Stimulated activated naive CD8-positive, alpha-beta T cell treated with anti-CD3 and anti-CD28 coated beads, Interleukin-15, Interleukin-2, amounts not matched to agents 100 ng/mL and 50 ng/mL, for 24 hours (primary cell): ENCODE measurements around the gene DCXR.

Experiments used
- H3K27ac Mint-ChIP-seq: one replicate; pipeline ENCODE4 v1.8.0; 2021; ENCODE audit warnings: mild to moderate bottlenecking, mixed read lengths
- H3K27me3 Mint-ChIP-seq: one replicate; pipeline ENCODE4 v1.8.0; 2021; ENCODE audit warnings: mixed read lengths
- H3K36me3 Mint-ChIP-seq: one replicate; pipeline ENCODE4 v1.8.0; 2021; ENCODE audit warnings: low read depth, mixed read lengths
- H3K4me1 Mint-ChIP-seq: one replicate; pipeline ENCODE4 v1.8.0; 2021; ENCODE audit warnings: low read depth, mixed read lengths
- H3K4me3 Mint-ChIP-seq: one replicate; pipeline ENCODE4 v1.8.0; 2021; ENCODE audit warnings: mild to moderate bottlenecking, mixed read lengths
- H3K9me3 Mint-ChIP-seq: one replicate; pipeline ENCODE4 v1.8.0; 2021; ENCODE audit warnings: mixed read lengths

DCXR gene

DNA sequence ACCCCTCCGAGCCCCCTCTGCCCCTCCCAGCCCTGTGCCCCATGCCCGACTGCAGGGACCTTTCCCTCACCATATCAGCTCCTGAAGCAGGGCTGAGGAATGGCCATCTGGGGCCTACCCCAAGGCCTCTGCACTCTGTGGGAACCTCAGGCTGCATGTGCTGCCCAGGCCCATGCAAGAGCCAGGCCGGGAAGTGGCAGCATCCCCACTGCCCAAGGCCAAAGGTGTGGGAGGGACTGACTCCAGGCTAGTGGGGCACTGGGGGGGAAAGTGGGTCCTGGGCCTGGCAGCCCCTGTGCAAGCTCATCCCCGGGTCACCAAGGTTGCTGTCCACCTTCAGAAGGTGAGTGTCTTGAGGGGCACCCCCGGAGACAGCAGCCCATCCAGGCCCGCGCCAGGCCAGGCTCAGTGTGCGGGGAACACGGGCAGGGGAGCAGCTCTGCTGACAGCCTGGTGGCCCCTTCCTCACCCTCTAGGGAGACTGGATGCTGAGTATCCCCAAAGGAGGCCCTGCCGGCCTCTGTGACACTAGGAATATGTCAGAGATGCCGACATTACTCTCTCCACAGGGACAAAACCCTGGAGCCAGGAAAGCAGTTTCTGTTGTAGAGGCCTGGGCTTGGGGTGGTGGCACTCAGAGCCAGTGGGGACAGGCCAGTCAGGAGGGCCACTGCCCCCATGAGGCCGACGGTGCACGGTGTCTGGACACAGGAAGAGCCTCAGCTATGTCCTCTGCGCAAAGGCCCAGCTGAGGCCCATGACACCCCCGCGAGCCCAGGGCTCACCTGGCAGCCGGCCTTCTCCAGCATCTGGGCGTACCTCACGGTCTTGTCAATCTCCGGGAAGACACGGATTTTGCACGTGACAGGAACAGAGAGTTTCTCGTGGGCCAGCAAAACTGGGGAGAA lies 24.8 kb upstream of the DCXR start:
- Mint-ChIP-seq H3K9me3 (no peaks in the 10 kb centered on the region), H3K36me3 (peaks cover 3% of the 10 kb centered on the region), H3K27ac (no peak overlapping the region), H3K27me3 (no peaks in the 10 kb centered on the region), H3K4me1 (peaks cover 16% of the 10 kb centered on the region), H3K4me3 (no peak overlapping the region)

DNA sequence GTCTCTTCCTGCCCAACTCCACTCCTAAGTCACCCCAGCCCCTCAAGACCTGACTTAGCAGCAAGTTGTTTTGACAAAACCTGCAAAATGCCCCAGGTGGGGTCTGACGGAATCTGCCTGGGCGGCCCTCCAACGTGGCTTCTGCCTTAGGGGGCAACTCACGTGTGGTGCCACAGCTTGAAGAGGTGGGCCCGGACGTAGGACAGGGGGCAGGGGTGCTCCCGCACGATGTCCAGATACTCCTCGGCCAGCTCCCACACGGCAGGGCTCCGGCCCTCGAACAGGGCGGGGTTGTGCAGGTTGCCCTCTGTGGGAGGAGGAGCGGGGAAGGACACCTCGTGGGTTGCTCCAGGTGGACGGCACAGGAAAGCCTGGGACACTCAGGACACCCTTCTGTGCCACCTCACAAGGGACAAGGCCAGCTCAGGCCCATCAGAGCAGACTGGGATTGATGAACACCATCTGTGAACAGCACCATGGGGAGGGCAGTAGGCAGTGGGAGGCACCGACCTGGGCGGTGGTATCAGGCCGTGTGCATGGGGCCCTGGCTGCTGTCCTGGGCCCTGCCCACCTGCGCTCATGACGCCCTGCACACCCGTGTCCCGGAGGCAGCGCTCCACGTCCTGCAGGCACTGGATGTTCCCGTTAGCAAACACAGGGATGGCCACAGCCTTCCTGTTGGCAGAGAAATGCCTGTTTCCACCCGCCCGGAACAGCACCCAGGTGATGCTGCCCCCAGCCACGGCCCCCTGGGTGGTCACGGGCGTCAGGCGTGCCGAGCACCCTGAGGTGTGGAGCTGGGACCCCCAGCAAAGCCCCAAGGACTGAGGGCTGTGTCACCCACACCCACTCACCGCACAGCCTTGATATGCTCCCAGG lies 23.8 kb upstream of the DCXR start:
- no peaks in the 10 kb centered on the region for H3K9me3 Mint-ChIP-seq
- no peaks in the 10 kb centered on the region for H3K27me3 Mint-ChIP-seq
- H3K36me3 Mint-ChIP-seq, result peaks cover 3% of the 10 kb centered on the region
- peaks cover 12% of the 10 kb centered on the region for H3K4me1 Mint-ChIP-seq
- no peak overlapping the region for H3K27ac Mint-ChIP-seq
- H3K4me3 Mint-ChIP-seq, result no peak overlapping the region

DNA sequence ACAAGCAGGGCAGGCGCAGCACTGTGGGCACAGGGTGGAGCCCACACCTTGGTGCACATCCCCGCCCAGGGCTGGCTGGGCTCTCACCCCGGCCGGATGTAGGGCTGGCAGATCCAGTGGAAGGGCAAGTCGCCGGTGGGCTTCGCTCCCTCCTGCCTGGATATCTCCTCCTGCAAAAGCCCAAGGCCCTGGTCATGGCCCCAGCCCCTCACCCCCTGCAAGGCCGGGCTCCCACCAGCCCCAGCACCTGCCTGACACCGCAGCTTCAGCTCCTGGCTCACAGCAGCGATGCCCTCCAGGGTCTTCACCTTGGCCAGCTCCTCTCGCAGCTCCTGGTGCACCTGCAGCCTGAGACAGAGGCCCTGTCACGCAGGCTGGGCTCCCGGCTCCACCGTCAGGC lies 23.1 kb upstream of the DCXR start:
- Mint-ChIP-seq H3K4me3 (no peak overlapping the region), H3K4me1 (peaks cover 9% of the 10 kb centered on the region), H3K27ac (no peak overlapping the region), H3K9me3 (no peaks in the 10 kb centered on the region), H3K36me3 (peaks cover 3% of the 10 kb centered on the region), H3K27me3 (no peaks in the 10 kb centered on the region)

DNA sequence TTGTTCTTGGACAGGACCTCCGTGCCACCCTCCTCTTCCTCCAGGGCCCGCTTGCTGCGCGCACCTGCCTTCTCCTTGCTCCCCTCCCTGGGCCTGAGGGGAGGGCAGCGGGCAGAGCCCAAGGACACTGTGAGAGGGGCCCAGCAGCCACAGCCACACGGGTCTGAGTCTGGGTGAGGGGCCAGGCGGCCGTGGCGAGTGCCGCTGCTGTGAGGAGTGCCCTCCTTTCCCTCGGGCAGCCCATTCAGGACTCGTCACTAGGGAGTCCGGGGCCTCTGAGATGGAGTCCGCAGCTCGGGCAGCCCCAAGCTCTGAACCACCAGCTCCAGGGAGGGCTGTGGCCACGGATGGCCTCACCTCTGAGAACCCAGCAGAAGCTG lies 22.5 kb upstream of the DCXR start:
- peaks cover 5% of the 10 kb centered on the region for H3K36me3 Mint-ChIP-seq
- H3K9me3 Mint-ChIP-seq, result no peaks in the 10 kb centered on the region
- no peaks in the 10 kb centered on the region for H3K27me3 Mint-ChIP-seq
- no peak overlapping the region for H3K4me3 Mint-ChIP-seq
- peaks cover 9% of the 10 kb centered on the region for H3K4me1 Mint-ChIP-seq
- no peak overlapping the region for H3K27ac Mint-ChIP-seq

DNA sequence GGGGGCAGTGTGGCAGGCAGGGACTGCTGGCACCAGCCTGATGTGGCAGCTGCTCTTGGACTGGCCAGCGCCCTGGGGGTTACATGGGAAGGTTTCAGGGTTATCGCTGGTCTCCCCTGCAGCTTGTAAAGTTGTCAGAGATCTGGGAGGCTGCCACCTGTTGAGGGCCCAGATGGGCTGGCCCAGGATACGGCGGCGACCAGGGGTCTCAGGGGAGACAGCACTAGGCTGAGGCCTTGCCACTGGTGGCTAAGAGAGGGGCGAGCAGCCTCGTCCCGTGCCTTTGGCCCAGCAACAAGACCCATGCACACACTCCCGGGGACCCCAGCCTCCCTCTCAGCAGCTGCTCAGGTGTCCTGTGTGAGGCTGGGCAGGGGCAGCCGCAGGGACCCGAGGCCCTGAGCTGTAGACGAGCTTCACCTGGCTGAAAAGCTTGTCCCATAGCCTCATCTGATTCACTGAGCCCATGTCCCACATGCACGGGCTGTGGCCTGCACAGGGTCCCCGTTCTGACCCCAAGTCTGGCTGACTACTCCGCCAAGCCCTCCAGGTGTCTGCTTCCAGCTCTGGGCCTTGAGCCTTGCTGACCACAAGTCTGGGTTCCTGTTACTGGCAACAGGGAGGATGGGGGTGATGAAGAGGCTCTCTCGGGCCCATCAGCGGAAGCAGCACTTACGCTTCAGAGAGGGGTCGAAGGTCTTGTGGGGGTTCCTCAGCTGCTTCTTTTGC lies 21.9 kb upstream of the DCXR start:
- H3K27ac Mint-ChIP-seq, result no peak overlapping the region
- peaks cover 7% of the 10 kb centered on the region for H3K36me3 Mint-ChIP-seq
- H3K4me3 Mint-ChIP-seq, result no peak overlapping the region
- no peaks in the 10 kb centered on the region for H3K27me3 Mint-ChIP-seq
- H3K9me3 Mint-ChIP-seq, result no peaks in the 10 kb centered on the region
- peaks cover 8% of the 10 kb centered on the region for H3K4me1 Mint-ChIP-seq

DNA sequence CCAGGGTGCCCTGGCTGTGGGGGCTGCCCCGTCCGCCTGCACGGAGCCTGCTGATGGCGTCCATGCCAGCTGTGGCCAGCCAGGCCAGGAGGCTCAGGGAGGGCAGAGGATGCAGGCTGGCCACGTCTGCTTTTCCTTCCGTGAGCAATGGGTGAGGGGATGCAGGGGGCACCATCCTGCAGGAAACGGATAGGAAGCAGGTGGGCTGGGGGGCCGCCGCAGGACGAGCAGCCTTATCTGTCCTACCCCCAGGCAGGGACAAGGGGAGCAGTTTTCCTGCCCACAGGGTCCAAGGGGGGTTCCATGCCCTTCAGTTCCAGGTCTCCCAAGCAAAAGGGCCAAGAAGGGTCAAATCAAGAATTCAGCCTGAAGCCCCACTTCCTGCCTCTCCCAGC lies 21.4 kb upstream of the DCXR start:
- Mint-ChIP-seq H3K4me1 (peaks cover 2% of the 10 kb centered on the region), H3K36me3 (peaks cover 7% of the 10 kb centered on the region), H3K27ac (no peak overlapping the region), H3K9me3 (no peaks in the 10 kb centered on the region), H3K27me3 (no peaks in the 10 kb centered on the region), H3K4me3 (no peak overlapping the region)

DNA sequence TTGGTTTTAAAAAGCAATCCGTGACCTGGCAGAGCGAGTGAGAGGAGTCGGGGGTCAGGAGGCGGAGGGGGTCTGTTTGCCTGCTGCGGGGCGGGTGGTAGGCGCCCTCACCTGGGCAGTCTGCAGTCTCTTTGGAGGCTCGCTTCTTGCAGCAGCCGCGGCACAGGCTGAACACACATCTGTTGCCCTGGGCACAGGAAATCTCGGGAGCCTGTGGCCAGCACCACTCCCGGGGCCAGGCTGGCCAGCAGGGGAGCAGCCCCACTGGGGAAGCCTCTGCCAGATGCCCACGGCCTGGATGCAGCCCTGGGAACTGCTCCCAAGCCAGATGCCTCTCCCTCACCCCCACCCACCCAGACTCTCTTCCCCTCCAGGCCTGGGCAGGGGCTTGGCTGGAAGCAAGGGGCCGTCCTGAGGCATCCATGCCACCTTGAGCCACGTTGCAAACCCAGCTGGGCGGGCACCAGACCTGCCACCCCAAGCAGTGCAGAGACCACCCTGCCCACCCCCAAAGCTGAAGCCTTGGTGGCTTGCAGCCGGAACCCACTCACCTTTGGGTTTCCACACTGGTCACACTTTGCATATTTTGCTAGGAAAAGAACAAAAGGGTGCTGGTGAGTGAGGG lies 20.8 kb upstream of the DCXR start:
- Mint-ChIP-seq H3K4me1 (peaks cover 3% of the 10 kb centered on the region), H3K36me3 (peaks cover 7% of the 10 kb centered on the region), H3K9me3 (no peaks in the 10 kb centered on the region), H3K4me3 (no peak overlapping the region), H3K27me3 (no peaks in the 10 kb centered on the region), H3K27ac (no peak overlapping the region)

DNA sequence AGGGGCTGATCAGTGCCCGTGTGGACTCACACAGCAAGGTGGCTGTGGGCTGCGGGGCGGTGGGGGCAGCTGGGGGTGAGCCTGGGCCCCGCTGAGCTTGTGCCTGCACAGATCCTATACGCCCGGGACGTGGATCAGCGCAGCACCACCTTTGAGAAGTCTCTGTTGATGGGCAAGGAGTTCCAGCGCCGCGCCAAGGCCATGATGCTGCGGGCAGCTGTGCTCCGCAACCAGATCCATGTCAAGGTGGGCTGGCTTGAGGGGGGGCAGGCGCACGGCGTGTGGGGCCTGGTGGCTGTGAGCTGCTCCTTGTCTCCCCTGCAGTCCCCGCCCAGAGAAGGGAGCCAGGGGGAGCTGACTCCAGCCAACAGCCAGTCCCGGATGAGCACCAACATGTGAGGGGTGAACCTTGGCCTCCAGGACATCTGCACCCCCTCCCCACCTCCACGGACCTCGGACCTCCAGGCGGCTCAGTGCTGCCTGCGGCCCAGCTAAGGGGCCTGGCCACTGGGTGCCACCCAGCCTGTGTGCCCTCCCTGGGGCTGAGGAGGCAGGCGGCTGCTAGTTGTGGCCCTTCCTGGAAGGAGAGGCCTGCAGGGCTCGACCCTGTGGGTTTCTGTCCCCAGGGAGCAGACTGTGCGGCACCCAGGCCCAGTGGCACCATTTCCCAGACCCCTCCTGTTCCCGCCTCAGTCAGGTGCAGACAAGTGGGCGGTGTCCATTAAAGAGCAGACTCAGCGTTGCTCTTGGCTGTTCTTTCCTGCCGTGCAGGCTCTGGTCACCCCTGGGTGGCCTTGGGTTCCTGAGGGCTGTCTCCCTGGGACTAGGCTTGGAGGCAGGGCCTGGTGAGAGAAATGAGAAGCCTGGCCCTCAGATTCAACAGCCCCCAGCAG lies 19.5 kb upstream of the DCXR start:
- H3K36me3 Mint-ChIP-seq, result peaks cover 7% of the 10 kb centered on the region
- H3K4me1 Mint-ChIP-seq, result peaks cover 11% of the 10 kb centered on the region
- H3K4me3 Mint-ChIP-seq, result no peak overlapping the region
- H3K27ac Mint-ChIP-seq, result no peak overlapping the region
- no peaks in the 10 kb centered on the region for H3K9me3 Mint-ChIP-seq
- no peaks in the 10 kb centered on the region for H3K27me3 Mint-ChIP-seq

DNA sequence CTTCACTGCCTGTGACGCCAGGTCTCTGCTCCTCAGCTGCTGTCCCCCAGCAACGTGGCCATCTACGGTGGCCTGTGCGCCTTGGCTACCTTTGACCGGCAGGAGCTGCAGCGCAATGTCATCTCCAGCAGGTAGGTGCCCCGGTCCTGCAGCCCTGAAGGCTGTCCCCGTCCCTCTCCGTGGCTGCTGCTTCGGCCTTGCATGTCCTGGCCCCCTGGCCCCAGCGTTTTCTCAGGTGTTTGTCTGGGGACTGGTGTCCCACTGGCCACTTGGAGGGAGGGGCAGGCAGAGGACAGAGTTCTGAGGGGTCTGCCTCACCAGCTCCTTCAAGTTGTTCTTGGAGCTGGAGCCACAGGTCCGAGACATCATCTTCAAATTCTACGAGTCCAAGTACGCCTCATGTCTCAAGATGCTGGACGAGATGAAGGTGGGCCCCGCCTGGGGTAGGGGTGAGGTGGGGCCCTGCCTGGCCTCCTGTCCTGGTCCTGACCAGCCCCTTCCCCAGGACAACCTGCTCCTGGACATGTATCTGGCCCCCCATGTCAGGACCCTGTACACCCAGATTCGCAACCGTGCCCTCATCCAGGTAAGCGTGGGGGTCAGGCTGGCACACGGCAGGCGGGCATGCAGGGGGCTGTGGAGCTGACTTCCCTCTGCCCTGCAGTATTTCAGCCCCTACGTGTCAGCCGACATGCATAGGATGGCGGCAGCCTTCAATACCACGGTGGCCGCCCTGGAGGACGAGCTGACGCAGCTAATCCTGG lies 18.6 kb upstream of the DCXR start:
- Mint-ChIP-seq H3K4me3 (no peak overlapping the region), H3K9me3 (no peaks in the 10 kb centered on the region), H3K4me1 (peaks cover 11% of the 10 kb centered on the region), H3K27me3 (no peaks in the 10 kb centered on the region), H3K27ac (no peak overlapping the region), H3K36me3 (peaks cover 7% of the 10 kb centered on the region)

DNA sequence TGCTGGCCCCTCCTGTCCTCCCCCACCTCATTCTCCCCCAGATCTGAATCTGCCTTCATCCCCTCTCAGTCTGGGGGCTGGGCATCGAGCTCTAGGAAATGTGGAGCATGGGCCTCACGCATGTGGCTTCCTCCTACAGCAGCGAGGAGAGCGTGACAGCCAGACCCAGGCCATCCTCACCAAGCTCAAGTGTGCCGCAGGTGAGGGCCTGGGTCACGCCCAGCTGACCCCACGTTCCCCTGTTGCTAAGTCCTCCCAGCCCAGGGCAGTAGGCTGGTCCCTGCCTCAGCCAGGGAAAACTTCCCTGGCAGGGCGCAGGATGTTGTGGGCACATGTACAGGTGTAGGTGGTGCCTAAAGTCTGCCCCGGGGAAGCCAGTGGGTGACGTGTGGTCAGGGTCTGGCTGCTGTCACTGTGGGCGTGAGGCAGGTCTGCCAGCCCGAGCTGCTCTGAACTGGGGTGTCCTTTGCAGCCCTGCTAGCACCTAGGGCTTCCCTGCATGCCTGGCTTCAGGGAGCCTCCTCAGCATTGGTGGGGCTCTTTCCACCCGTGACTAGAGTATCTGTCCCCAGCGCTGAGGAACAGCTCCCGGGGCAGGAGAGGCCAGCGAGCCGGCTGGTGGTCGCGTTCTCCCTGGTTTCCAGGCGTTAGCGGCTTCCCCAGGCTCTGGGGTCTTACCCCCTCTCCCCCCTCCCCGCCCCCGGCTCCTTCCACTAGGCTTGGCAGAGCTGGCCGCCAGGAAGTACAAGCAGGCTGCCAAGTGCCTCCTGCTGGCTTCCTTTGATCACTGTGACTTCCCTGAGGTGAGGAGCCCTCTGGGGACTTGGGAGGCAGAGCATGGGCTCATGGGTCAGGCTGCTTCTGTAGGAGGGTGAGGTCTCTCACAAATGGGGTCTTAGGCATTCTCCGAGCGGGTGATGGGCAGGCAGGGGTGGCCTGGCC lies 17.8 kb upstream of the DCXR start:
- peaks cover 7% of the 10 kb centered on the region for H3K36me3 Mint-ChIP-seq
- peaks cover 17% of the 10 kb centered on the region for H3K4me1 Mint-ChIP-seq
- H3K27me3 Mint-ChIP-seq, result no peaks in the 10 kb centered on the region
- no peak overlapping the region for H3K4me3 Mint-ChIP-seq
- peak overlapping the region; percentile 31 for H3K27ac Mint-ChIP-seq
- no peaks in the 10 kb centered on the region for H3K9me3 Mint-ChIP-seq

DNA sequence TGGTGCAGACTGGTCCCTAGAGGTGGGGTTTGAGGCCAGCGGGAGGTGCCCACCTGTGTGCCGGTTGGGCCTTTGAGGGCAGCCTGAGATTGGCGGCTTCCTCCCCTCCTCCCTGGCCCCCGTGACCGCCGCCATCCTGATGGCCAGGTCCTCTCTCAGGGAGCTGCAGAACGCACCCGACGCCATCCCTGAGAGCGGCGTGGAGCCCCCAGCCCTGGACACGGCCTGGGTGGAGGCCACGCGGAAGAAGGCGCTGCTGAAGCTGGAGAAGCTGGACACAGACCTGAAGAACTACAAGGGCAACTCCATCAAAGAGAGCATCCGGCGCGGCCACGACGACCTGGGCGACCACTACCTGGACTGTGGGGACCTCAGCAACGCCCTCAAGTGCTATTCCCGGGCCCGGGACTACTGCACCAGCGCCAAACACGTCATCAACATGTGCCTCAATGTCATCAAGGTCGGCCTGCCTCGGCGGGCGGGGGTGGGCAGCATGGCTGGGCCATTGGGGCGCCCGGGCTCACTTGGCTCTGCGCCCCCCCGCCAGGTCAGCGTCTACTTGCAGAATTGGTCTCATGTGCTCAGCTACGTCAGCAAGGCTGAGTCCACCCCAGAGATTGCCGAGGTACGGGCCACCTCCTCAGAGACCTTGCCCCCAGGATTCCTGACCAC lies 17.0 kb upstream of the DCXR start:
- Mint-ChIP-seq H3K9me3 (no peaks in the 10 kb centered on the region), H3K36me3 (peaks cover 4% of the 10 kb centered on the region), H3K4me3 (no peak overlapping the region), H3K27me3 (no peaks in the 10 kb centered on the region), H3K4me1 (peaks cover 18% of the 10 kb centered on the region), H3K27ac (peak overlapping the region; percentile 31)
